Heart left ventricle (tissue), 16 donors: ENCODE data around the gene PERM1. TPM values are rescaled to one million over a fixed set of nuclear protein-coding genes. Genes with fewer than 3 reads are reported as not detected.
"Not testable (repeated sequence)": the region's sequence is repeated elsewhere in the genome, so short reads cannot be mapped to it uniquely, and the experiment has no call there.

ENCODE experiments used
- ATAC-seq, 4 donors: fragments of 200-7000 bp; cut with Tn5 transposase; one replicate each; pipeline ENCODE4 v1.9.1; 2020 to 2022; ENCODE audit warnings: moderate library complexity in 4 of 4, mild to moderate bottlenecking in 3 of 4, moderate number of reproducible peaks in 1 of 4
- DNase-seq, 5 donors: peaks; one replicate each; pipeline ENCODE4 v3.0.0-alpha.2; 2020
- H3K27ac ChIP-seq, 12 donors: fragments of 200-600 bp; sonication (generic) in 4 of 12; one replicate each; pipeline versions ENCODE4 v1.5.0 to v1.8.0; 2016 to 2022; ENCODE audit warnings: mild to moderate bottlenecking in 2 of 12
- H3K27me3 ChIP-seq, 9 donors: fragments of 200-600 bp; sonication (generic) in 2 of 9; one replicate each; pipeline versions ENCODE4 v1.5.1 to v1.8.0; 2016 to 2022; ENCODE audit warnings: mild to moderate bottlenecking in 3 of 9
- H3K36me3 ChIP-seq, 9 donors: fragments of 200-600 bp; sonication (generic) in 2 of 9; one replicate each; pipeline versions ENCODE4 v1.5.0 to v1.8.0; 2018 to 2022; ENCODE audit warnings: mild to moderate bottlenecking in 2 of 9
- H3K4me1 ChIP-seq, 12 donors: fragments of 200-600 bp; sonication (generic) in 4 of 12; one replicate each; pipeline versions ENCODE4 v1.5.0 to v1.8.0; 2016 to 2022; ENCODE audit warnings: mild to moderate bottlenecking in 3 of 12
- H3K4me3 ChIP-seq, 12 donors: fragments of 200-600 bp; sonication (generic) in 4 of 12; one replicate each; pipeline versions ENCODE4 v1.5.0 to v1.8.0; 2017 to 2022; ENCODE audit warnings: mild to moderate bottlenecking in 9 of 12, moderate library complexity in 4 of 12
- H3K9me3 ChIP-seq, 12 donors: fragments of 200-600 bp; sonication (generic) in 4 of 12; one replicate each; pipeline versions ENCODE4 v1.5.0 to v1.8.0; 2016 to 2022; ENCODE audit warnings: mild to moderate bottlenecking in 1 of 12
- CTCF ChIP-seq, 12 donors: fragments of 200-600 bp; sonication (generic) in 4 of 12; IDR thresholded peaks; one replicate each; pipeline versions ENCODE4 v1.5.0 to v1.8.0; 2018 to 2022; ENCODE audit warnings: antibody characterized with exemption in 12 of 12, mild to moderate bottlenecking in 5 of 12
- POLR2A ChIP-seq, 2 donors: fragments of 450-650 bp; IDR thresholded peaks; one replicate each; pipeline ENCODE4 v1.6.1; 2017; ENCODE audit warnings: antibody characterized with exemption in 2 of 2, mild to moderate bottlenecking in 2 of 2, moderate library complexity in 2 of 2
- WGBS, 4 donors: extraction: QIAGEN DNeasy Blood & Tissue Kit in 2 of 4; methylation state at CpG; one replicate each; pipeline versions ENCODE4 v1.1.5 to v1.1.7; 2013 to 2018; 5-methylcytosine and 5-hydroxymethylcytosine counted together
- intact Hi-C, 10 donors: fragments of 100-400 bp; cut with DNase I; formaldehyde crosslinking; loops; one replicate each; pipeline versions ENCODE4 v1.11.1 to v1.14.2; 2022
- long read RNA-seq, 3 donors: library from polyadenylated mRNA; unstranded; transcript quantifications; one replicate each; pipeline ENCODE4 v2.0.0, GENCODE V29; 2020 to 2021
- polyA plus RNA-seq, 2 donors: library from polyadenylated mRNA; stranded (reverse); fragments of 200-250 nt; gene quantifications; one replicate each; pipeline ENCODE4 v1.2.3, GENCODE V29; 2013
- total RNA-seq, 9 donors: library from RNA; depleted of rRNA in 2 of 9; stranded (reverse); fragments of >200 nt in 2 of 9; fragmentation: NEBNext Ultra II Directional in 3 of 9; extraction: Animal tissue kit (Norgen Biotek cat#: 25700) in 3 of 9; gene quantifications; one replicate each; pipeline versions ENCODE4 v1.1.0 to v1.2.4, GENCODE V29; 2016 to 2023
- donor health status: ischemic (EF 13 %, LVEDD 7.1; RV severe dilation, severe dysfunction).
- donor health status: healthy with polysubstance abuse.
- donor health status: DM: no; HTN: yes; CAD: no.
- donor health status: DM: no; HTN: no; CAD: no.
- donor health status: ischemic (EF 25% LVEDD 6.9; RV normal size, moderate dysfunction).
- donor health status: ischemic (EF 25% LVEDD 5.7; RV mildly dilated, moderate dysfunction).
- donor health status: healthy.
- donor health status: DM: yes; HTN: yes; CAD: no.
- donor health status: ischemic (EF 35%, LVEDD 5.7; RV mildly dilated, moderate dysfunction).
- donor health status: nonischemic (EF 11% LVEDD 7.7; RV severe dilation, severe dysfunction).
- donor health status: DM: yes; HTN: yes; CAD: no.
- donor health status: PGD.
- donor health status: ischemic (EF 29% LVEDD 5.4; RV normal size, mild dysfunction).
- donor health status: nonischemic (EF 23%, LVEDD 6.1; RV moderate dilation, normal function).

PERM1 gene, protein sequence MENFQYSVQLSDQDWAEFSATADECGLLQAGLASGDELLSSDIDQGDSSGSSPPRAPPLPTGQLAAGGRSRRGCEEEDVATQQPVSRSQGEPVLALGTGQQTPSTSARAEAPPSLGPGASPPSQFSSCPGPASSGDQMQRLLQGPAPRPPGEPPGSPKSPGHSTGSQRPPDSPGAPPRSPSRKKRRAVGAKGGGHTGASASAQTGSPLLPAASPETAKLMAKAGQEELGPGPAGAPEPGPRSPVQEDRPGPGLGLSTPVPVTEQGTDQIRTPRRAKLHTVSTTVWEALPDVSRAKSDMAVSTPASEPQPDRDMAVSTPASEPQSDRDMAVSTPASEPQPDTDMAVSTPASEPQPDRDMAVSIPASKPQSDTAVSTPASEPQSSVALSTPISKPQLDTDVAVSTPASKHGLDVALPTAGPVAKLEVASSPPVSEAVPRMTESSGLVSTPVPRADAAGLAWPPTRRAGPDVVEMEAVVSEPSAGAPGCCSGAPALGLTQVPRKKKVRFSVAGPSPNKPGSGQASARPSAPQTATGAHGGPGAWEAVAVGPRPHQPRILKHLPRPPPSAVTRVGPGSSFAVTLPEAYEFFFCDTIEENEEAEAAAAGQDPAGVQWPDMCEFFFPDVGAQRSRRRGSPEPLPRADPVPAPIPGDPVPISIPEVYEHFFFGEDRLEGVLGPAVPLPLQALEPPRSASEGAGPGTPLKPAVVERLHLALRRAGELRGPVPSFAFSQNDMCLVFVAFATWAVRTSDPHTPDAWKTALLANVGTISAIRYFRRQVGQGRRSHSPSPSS
- 100 to 1,000 TPM in 6 of 9 donors, 10 to 100 TPM in 3; 52.8 to 149 (median 104) TPM for total RNA-seq
- polyA plus RNA-seq: 100 to 1,000 TPM in 1 of 2 donors, 10 to 100 TPM in 1; 53.3 to 353 TPM
- long read RNA-seq, donor 1, transcript PERM1-202 (3 exons, 3,340 nt): major isoform, 137 of 328 reads
- long read RNA-seq, donor 1, partial matches to known transcripts: 66 of 328 reads
- long read RNA-seq, donor 1, other reads (novel, unspliced or antisense): 122 of 328 reads
- long read RNA-seq, donor 2, transcript PERM1-202 (3 exons, 3,340 nt): major isoform, 190 of 422 reads
- long read RNA-seq, donor 2, partial matches to known transcripts: 76 of 422 reads
- long read RNA-seq, donor 2, other reads (novel, unspliced or antisense): 154 of 422 reads
- long read RNA-seq, donor 3, transcript PERM1-202 (3 exons, 3,340 nt): major isoform, 49 of 207 reads
- long read RNA-seq, donor 3, partial matches to known transcripts: 58 of 207 reads
- long read RNA-seq, donor 3, other reads (novel, unspliced or antisense): 98 of 207 reads

GRCh38 chr1:981955-982558 is at the start of gene PERM1:
PERM1 (minus strand) TSS chr1:982093; CDS start chr1:981029, 1,064 bp downstream.
- Histone ChIP-seq H3K9me3 (no peaks in the 10 kb centered on the region), H3K4me3 (peak within 1 kb of the TSS; percentile 33 to 67 (median 56)), H3K27me3 (peaks cover 0 to 12% (median 0%) of the 10 kb centered on the region in 9 donors), H3K36me3 (peaks cover 0 to 4% (median 0%) of the 10 kb centered on the region in 9 donors), H3K4me1 (peaks cover 0 to 34% (median 4%) of the 10 kb centered on the region in 12 donors), H3K27ac (peak within 1 kb of the TSS; percentile 79 to 100 (median 98))
- DNase-seq: peak; percentile 82 to 93 (median 87)
- TF ChIP-seq POLR2A (IDR thresholded peaks at IDR 0.05): peak in 1 of 2 donors; percentile 60
- TF ChIP-seq CTCF (IDR thresholded peaks at IDR 0.05): no peak
- ATAC-seq: peak; percentile 65 to 77 (median 73)
- WGBS, 4 donors: 38 to 67% (median 41%) methylated on average over 7 to 28 of the region's 28 CpGs
- intact Hi-C loops: loop anchor here in 3 of 10 donors (2.0 to 10.0 kb wide), 3 partner anchors 19 to 313 kb away; partner anchors contain the start of gene HES4 (in 1 of the 3)

DNA sequence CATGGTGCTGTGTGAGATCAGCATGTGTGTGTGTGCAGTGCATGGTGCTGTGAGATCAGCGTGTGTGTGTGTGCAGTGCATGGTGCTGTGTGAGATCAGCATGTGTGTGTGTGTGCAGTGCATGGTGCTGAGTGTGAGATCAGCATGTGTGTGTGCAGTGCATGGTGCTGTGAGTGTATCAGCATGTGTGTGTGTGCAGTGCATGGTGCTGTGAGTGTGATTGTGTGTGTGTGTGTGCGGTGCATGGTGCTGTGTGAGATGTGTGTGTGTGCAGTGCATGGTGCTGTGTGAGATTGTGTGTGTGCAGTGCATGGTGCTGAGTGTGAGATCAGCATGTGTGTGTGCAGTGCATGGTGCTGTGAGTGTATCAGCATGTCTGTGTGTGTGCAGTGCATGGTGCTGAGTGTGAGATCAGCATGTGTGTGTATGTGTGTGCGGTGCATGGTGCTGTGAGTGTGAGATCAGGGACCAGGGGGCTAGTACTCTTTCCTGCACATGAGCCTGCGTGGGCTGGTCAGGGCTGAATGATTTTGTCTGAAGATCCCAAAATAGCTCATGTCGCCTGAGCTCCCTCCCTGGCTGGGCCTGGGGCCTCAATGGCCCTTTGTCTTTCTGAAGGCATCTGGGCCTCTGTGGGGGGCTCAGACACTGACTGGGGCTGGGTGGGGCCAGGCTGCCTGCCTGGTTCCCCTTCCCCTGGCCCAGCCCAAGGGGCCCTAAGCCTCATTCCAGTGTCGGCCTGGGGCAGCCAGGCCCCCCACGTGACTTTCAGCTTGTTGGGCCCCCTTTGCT is 49.2 kb upstream of the PERM1 start:
- WGBS, 4 donors: 63 to 77% (median 75%) methylated on average over 6 to 7 of the region's 7 CpGs
- ATAC-seq: not testable (repeated sequence)
- intact Hi-C loops: loop anchor here in 3 of 10 donors (5.0 to 10.0 kb wide), 4 partner anchors 84 to 334 kb away; partner anchors contain the start of gene C1orf159 (in 1 of the 3)

DNA sequence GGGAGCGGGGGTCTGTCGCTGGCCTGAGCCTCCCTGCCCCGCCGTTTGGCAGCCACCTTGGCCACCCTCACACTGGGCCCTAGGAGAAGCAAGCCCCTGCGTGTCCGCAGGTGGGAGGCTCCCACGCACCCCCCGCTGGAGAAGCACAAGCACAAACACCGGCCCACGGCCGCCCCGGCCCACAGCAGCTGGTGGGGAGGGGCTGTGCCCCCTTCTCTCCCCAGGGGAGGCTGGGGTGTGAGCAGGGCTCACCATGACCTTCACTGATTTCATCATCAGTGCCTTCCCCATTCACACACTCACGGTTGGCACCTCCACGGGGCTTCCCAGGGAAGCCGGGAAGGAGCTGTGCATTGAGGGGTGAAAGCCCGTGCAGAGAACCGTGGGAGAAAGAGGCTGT is 45.9 kb upstream of the PERM1 start:
- Histone ChIP-seq H3K27me3 (peaks cover 0 to 10% (median 0%) of the 10 kb centered on the region in 9 donors), H3K4me1 (peaks cover 0 to 47% (median 25%) of the 10 kb centered on the region in 12 donors), H3K4me3 (no peak overlapping the region), H3K36me3 (no peaks in the 10 kb centered on the region), H3K27ac (no peak overlapping the region), H3K9me3 (no peaks in the 10 kb centered on the region)
- DNase-seq (no peak), ATAC-seq (no peak)
- intact Hi-C loops: loop anchor here in 1 of 10 donors (5.0 kb wide), 1 partner anchor 35 kb away; no protein-coding TSS in a partner anchor
- TF ChIP-seq CTCF (IDR thresholded peaks at IDR 0.05) (no peak), POLR2A (IDR thresholded peaks at IDR 0.05) (no peak)
- WGBS, 4 donors: 84 to 89% (median 87%) methylated on average over 7 to 17 of the region's 17 CpGs

More for the DNA sequence above, 49.2 kb upstream of the PERM1 start:
- not testable (repeated sequence) for H3K4me3 ChIP-seq, DNase-seq, H3K9me3 ChIP-seq, H3K36me3 ChIP-seq, H3K27ac ChIP-seq
- H3K27me3 ChIP-seq: peaks cover 0 to 38% (median 0%) of the 10 kb centered on the region in 9 donors
- peaks cover 3 to 38% (median 15%) of the 10 kb centered on the region in 12 donors for H3K4me1 ChIP-seq
